Measurements from ENCODE around the gene TRPM3.

The TRPM3 gene

GRCh38 chr9:70539526-70539925 is 581.9 kb downstream of the TRPM3 start:
- no peak for DNase-seq

GRCh38 chr9:70539001-70539400 is 582.4 kb downstream of the TRPM3 start:
- no peak for DNase-seq

DNA sequence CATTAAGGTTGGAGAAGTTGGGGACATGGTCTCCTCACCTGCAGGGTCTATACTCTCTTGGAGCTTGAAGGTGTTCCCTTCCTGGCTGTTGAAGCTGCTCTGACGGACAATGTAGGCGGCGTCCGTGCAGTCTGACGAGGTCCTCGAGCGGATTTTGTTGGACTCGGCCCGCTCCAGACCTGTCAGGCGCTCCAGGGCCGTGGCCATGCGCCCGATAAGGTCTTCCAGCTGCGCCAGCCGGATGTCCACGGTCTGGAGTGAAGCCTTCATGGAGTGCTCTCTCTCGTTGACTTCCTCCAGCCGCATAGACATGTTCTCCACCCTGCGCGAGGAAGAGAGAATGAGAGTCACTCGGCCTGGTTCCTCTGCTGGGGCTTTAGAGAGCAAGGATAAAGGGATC is 584.3 kb downstream of the TRPM3 start:
- DNase-seq = no peak

DNA sequence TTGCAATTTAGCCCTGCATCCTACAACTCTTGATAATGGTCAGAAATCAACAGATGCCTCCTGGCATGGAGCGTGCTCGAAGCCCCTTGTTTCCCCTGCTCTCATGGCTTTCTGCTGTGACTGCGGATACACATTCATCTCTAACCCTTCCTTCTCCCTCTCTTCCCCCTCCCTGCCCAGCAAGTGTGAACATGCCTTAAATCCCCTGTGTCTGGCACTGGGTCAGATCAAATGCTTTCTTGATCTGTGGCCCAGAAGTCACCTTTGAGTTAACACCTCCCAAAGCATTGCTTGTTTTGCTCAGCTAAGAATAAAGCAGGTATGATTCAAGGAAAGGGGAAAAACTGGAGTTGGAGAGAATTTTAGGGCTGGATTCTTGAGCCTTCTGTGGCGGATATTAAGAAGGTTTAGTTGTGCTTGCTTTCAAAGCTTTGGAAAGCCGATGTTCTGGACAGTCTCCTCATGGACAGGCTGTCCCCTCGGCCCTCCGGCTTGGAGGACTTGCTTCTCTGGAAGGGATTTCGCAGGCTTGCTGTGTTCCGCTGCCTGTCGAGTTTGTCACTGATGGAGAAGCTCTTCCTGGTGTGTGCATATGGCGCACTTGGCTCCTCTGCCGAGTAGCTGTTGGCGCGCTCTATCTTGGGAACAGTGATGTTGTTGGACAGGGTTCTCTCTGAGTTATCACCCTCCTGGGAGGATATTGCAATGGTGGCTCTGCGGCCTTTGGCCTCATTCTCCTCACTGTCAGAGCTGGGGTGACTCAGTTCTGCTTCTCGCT is 585.7 kb downstream of the TRPM3 start:
- DNase-seq = no peak

- DNase-seq = no peak
These were observed 587.0 kb downstream of the TRPM3 start for GRCh38 chr9:70534471-70534870.

- DNase-seq = no peak
These were observed 587.4 kb downstream of the TRPM3 start for GRCh38 chr9:70534061-70534460.

DNA sequence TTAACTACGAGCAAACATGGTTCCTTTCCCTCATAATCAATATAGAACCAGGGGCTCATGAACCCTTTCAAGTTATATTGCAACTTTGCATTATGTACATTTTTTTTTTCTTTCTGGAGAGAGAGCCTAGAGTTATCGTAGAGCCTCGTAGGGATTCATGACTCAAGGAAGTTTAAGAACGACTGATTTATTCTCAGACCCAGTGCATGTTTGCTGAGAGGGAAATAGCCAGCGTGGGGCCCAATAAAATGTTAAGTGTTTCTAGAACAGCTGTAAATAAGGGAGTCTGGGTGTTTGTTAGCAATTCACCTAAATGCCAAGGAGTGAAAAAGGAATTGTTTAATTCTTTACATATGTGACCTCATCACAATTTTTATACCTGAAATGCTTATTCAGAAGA is 587.9 kb downstream of the TRPM3 start:
- DNase-seq = no peak

DNA sequence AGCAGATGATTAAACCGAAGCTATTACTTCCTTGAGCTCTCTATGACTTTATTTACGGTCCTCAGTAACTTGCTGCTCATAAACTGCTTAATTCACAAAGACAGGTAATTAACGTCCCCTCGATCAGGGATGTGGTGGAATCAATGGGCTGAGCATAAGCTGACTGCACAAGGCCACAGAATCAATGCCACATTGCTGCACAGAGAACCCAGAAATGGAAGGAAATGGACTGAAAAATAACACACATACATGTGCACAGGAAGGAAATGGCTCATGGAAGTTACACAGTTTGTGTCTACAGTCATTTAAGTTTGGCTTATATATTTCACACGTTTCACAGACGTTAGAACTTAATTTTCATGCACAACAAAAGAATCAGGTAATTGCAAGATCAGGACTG is 588.7 kb downstream of the TRPM3 start:
- DNase-seq = no peak

- no peak for DNase-seq
These were observed 590.1 kb downstream of the TRPM3 start for GRCh38 chr9:70531311-70531710.

- DNase-seq = no peak
These were observed 590.7 kb downstream of the TRPM3 start for GRCh38 chr9:70530716-70531115.

GRCh38 chr9:70529833-70530232 is 591.6 kb downstream of the TRPM3 start:
- DNase-seq = no peak

- no peak for DNase-seq
These were observed 592.0 kb downstream of the TRPM3 start for GRCh38 chr9:70529377-70529776.

- DNase-seq = no peak
These were observed 594.5 kb downstream of the TRPM3 start for GRCh38 chr9:70526902-70527301.

- DNase-seq = no peak
These were observed 595.9 kb downstream of the TRPM3 start for GRCh38 chr9:70525519-70525918.

- DNase-seq = no peak
These were observed 601.3 kb downstream of the TRPM3 start for GRCh38 chr9:70519912-70520724.

GRCh38 chr9:70517926-70518610 is 603.4 kb downstream of the TRPM3 start:
- no peak for DNase-seq

GRCh38 chr9:70514273-70514672 is 607.1 kb downstream of the TRPM3 start:
- DNase-seq = no peak

GRCh38 chr9:70511858-70512257 is 609.6 kb downstream of the TRPM3 start:
- DNase-seq = no peak

DNA sequence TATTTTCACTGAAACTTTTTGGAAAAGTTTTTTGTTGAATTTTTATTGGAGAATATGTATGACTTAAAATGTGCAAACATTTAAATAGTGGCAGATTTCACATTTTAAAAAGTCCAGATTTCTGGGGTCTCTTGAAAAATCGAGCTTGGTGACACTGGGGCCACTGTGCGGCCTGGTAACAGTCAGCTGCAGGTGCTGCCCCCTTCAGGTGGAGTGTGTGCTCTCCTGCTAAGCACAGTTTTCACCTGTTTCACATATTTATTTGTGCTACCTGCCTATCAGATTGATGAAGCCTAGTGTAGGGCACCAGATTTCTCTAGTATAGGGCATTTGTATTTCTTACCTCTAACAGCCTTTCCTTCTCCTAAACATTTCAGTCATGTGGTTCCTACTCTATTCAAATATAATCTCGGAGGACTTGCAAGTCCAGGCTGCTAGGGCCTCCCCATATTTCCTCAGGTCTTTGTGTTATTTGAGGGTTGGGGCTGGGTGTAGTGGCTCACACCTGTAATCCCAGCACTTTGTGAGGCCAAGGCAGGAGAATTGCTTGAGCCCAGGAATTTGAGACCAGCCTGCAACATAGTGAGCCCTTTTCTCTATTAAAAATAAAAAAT is 611.2 kb downstream of the TRPM3 start:
- DNase-seq = no peak

DNA sequence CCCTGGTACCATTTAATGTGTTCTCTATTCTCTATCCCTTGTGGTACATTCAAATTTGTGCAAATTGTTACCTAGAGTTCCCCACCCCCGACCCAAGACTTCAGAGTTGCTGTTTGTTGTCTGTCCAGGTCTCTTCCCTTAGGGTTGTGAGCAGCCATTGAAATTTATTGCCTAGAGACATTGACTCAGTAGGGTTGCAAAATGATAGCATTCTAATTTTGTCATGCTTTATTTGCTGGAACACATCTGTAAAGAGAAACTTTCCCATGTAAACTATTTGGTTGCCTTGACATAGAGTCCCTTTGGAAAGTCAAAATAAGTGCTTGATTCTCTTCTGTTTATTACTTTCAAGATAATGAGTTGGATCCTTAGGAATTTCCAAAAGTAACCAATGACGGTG is 615.3 kb downstream of the TRPM3 start:
- no peak for DNase-seq

GRCh38 chr9:70504834-70505233 is 616.6 kb downstream of the TRPM3 start:
- DNase-seq = no peak

DNA sequence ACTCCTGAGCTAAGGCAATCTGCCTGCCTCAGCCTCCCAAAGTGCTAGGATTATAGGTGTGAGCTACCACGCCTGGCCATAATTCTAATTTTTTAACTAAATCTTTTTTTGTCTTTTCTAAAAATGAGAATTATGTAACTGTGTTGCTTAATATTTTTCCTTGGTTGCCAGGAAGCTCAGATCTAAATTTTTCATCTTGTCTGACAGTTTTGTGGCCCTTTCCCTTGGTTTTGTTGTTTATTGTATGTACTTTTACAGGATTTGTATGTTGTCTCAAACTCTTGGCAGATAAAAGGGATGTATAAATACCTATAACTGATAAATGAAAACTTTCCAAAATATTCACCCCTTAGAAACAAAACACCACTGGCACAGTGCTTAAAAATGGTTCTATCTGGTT is 618.7 kb downstream of the TRPM3 start:
- DNase-seq = no peak

DNA sequence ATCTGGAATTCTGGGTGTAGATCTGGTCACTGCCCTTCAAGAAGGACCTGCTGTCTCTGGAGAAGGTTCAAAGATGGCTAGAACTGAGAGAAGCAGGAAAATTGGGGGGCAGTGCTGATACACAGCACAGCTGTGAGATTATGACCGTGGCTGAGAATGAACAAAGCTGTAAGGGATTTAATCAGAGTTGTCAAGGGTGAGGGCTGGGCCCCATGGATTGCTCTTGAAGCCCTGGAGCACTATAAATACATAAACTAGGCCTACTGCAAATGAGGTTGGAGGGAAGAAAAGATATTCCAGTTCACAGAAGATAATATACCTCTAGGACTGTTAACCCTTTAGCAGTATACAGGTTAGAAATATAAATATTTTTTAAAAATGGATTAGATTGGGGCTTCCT is 620.6 kb downstream of the TRPM3 start:
- no peak for DNase-seq
